Measurements from ENCODE around the gene NDUFB4.
A peak's percentile ranks its signal among the peaks of the same experiment; 100 is the strongest.

The NDUFB4 gene

GRCh38 chr3:120640231-120640630, 44.1 kb downstream of the NDUFB4 start:
- no peak for DNase-seq

- DNase-seq, result no peak
Observed at GRCh38 chr3:120641696-120642246, 45.6 kb downstream of the NDUFB4 start.

GRCh38 chr3:120642368-120642948, 46.3 kb downstream of the NDUFB4 start:
- DNase-seq, result peak; percentile 0 to 11

GRCh38 chr3:120645083-120645845, 49.1 kb downstream of the NDUFB4 start:
- no peak for DNase-seq

- no peak for DNase-seq
Observed at GRCh38 chr3:120646771-120647432, 50.8 kb downstream of the NDUFB4 start.

GRCh38 chr3:120648290-120648689, 52.2 kb downstream of the NDUFB4 start:
- no peak for DNase-seq

- DNase-seq, result no peak
Observed at GRCh38 chr3:120649830-120650233, 53.7 kb downstream of the NDUFB4 start.

GRCh38 chr3:120650311-120650710, 54.2 kb downstream of the NDUFB4 start:
- no peak for DNase-seq
